ENCODE data around the gene KCNH1.

The KCNH1 gene

DNA sequence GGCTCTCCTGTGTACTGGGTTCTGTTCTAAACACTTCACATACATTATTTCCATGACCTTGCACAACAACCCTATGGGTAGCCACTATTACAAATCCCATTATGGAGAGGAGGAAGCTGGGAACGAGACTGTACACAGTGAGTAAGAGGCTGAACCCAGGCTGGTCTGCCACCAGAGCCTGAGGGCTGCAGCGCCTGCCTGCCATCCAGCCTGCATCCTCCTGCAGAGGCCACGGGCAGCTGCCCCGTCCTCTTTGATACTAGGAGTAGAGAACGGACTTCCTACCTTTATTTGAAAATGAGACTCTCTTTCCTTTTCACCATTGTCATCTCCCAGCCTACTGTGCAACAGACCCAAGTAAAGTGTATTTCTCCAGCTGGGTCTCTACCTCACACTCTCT lies 435.3 kb downstream of the KCNH1 start:
- H3K36me3 ChIP-seq (replicated peaks; ENCODE audit: low read depth, low read length): no peaks in the 10 kb centered on the region
- no peaks in the 10 kb centered on the region for H3K27me3 ChIP-seq (ENCODE audit: low read depth, low read length)
- H3K4me1 ChIP-seq (ENCODE audit: low read length): peaks cover 28% of the 10 kb centered on the region
- H3K79me2 ChIP-seq (ENCODE audit: low read length): no peaks in the 10 kb centered on the region
- H3K4me3 ChIP-seq (ENCODE audit: low read length): no peak overlapping the region
- no peak overlapping the region for H3K27ac ChIP-seq (ENCODE audit: low read length)
- H3K9me3 ChIP-seq (ENCODE audit: insufficient read depth, low read length): no peaks in the 10 kb centered on the region
- H3K9ac ChIP-seq (ENCODE audit: low read length): no peak overlapping the region
- no peaks in the 10 kb centered on the region for H4K20me1 ChIP-seq (ENCODE audit: insufficient read depth, low read length)
- H3K4me2 ChIP-seq (ENCODE audit: low read length): no peak overlapping the region
- H2AFZ ChIP-seq (ENCODE audit: low read depth, low read length): no peak overlapping the region
- TF ChIP-seq EZH2phosphoT487 (IDR thresholded peaks at IDR 0.05; ENCODE audit: low read depth): no peak
- TF ChIP-seq, protein P1, sequence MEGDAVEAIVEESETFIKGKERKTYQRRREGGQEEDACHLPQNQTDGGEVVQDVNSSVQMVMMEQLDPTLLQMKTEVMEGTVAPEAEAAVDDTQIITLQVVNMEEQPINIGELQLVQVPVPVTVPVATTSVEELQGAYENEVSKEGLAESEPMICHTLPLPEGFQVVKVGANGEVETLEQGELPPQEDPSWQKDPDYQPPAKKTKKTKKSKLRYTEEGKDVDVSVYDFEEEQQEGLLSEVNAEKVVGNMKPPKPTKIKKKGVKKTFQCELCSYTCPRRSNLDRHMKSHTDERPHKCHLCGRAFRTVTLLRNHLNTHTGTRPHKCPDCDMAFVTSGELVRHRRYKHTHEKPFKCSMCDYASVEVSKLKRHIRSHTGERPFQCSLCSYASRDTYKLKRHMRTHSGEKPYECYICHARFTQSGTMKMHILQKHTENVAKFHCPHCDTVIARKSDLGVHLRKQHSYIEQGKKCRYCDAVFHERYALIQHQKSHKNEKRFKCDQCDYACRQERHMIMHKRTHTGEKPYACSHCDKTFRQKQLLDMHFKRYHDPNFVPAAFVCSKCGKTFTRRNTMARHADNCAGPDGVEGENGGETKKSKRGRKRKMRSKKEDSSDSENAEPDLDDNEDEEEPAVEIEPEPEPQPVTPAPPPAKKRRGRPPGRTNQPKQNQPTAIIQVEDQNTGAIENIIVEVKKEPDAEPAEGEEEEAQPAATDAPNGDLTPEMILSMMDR (IDR thresholded peaks at IDR 0.05; ENCODE audit: low read depth, low read length): no peak

DNA sequence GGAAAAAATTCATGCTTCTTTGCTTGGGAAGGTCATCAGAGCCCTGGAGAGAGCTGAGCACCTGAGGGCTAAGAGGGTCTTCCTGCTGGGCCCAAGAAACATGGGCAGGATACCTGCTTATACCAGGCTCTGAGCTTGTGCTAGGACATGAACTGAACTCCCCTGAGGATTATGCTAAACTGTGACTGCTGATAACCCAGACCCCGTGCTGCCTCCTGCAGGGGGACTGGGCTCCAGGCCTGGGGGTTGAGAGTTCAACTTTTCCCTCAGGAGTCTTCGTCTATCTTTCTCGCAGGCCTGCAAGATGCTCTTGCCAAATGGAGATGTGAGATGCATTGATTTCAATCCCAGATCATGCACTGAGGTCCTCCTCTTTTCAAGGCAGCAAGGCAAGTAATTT lies 436.8 kb downstream of the KCNH1 start:
- H3K36me3 ChIP-seq (replicated peaks; ENCODE audit: low read depth, low read length): no peaks in the 10 kb centered on the region
- no peak overlapping the region; the same call in 1 of the 2 replicates for H3K9ac ChIP-seq (ENCODE audit: low read length)
- peak overlapping the region; percentile 55 for H3K27ac ChIP-seq (ENCODE audit: low read length)
- no peaks in the 10 kb centered on the region for H3K27me3 ChIP-seq (ENCODE audit: low read depth, low read length)
- no peak for TF ChIP-seq EZH2phosphoT487 (IDR thresholded peaks at IDR 0.05; ENCODE audit: low read depth)
- TF ChIP-seq, protein P1 (IDR thresholded peaks at IDR 0.05; ENCODE audit: low read depth, low read length): peak; percentile 28; the same call in 1 of the 2 replicates
- H3K79me2 ChIP-seq (ENCODE audit: low read length): no peaks in the 10 kb centered on the region
- no peaks in the 10 kb centered on the region for H4K20me1 ChIP-seq (ENCODE audit: insufficient read depth, low read length)
- peaks cover 38% of the 10 kb centered on the region for H3K4me1 ChIP-seq (ENCODE audit: low read length)
- peak overlapping the region; percentile 54 for H3K4me2 ChIP-seq (ENCODE audit: low read length)
- no peaks in the 10 kb centered on the region for H3K9me3 ChIP-seq (ENCODE audit: insufficient read depth, low read length)
- peak overlapping the region; percentile 18; the same call in 1 of the 2 replicates for H3K4me3 ChIP-seq (ENCODE audit: low read length)
- no peak overlapping the region for H2AFZ ChIP-seq (ENCODE audit: low read depth, low read length)

DNA sequence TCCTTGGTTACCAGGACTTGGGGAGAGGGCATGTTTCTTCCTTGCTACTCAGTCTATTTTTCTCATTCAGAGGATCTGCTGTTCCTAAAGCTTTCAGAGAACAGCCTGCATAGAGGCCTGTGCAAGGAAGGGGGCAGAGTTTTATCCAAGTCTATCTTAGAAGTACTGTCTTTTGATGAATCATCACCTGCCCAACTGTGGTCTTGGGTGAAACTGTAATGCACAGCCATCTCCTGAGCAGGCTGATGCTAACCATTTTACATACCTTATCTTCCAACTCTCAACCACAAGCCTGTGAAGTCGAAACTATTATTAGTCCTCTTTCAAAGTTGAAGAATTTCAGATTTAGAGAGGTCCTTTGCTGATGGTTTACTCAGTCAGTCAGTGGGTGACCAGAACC lies 437.2 kb downstream of the KCNH1 start:
- Histone ChIP-seq H3K36me3 (replicated peaks; ENCODE audit: low read depth, low read length) (no peaks in the 10 kb centered on the region), H3K27ac (ENCODE audit: low read length) (peak overlapping the region; percentile 55), H3K4me2 (ENCODE audit: low read length) (peak overlapping the region; percentile 54), H2AFZ (ENCODE audit: low read depth, low read length) (no peak overlapping the region), H3K4me1 (ENCODE audit: low read length) (peaks cover 38% of the 10 kb centered on the region), H3K79me2 (ENCODE audit: low read length) (no peaks in the 10 kb centered on the region), H3K9ac (ENCODE audit: low read length) (no peak overlapping the region; the same call in 1 of the 2 replicates), H3K9me3 (ENCODE audit: insufficient read depth, low read length) (no peaks in the 10 kb centered on the region), H3K4me3 (ENCODE audit: low read length) (peak overlapping the region; percentile 18; the same call in 1 of the 2 replicates), H4K20me1 (ENCODE audit: insufficient read depth, low read length) (no peaks in the 10 kb centered on the region), H3K27me3 (ENCODE audit: low read depth, low read length) (no peaks in the 10 kb centered on the region)
- TF ChIP-seq, protein P1 (IDR thresholded peaks at IDR 0.05; ENCODE audit: low read depth, low read length): 0 out of 2 replicates have a peak, but pooled peaks have one; percentile 13
- TF ChIP-seq EZH2phosphoT487 (IDR thresholded peaks at IDR 0.05; ENCODE audit: low read depth): no peak

DNA sequence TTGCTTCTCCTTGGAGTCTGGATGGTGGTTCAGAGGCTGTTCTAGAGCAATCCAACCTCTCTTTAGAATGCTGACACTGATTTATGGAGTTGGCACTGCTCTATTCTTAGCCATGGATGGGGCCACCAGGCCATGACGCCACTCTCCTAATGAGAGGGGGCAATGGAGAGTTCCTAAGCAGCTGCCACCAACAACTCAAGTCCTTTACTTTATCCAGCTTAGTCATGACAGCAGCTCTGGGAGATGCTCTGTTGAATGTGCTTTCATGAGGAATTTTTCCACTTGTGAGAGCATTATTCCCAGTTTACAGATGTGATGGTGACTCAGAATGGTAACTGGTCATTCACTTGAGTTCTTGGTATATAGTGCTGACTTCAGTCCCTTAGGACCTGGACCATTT lies 438.9 kb downstream of the KCNH1 start:
- H2AFZ ChIP-seq (ENCODE audit: low read depth, low read length): no peak overlapping the region
- no peaks in the 10 kb centered on the region for H3K9me3 ChIP-seq (ENCODE audit: insufficient read depth, low read length)
- H3K27me3 ChIP-seq (ENCODE audit: low read depth, low read length): no peaks in the 10 kb centered on the region
- peaks cover 38% of the 10 kb centered on the region for H3K4me1 ChIP-seq (ENCODE audit: low read length)
- H3K9ac ChIP-seq (ENCODE audit: low read length): no peak overlapping the region
- H3K4me2 ChIP-seq (ENCODE audit: low read length): no peak overlapping the region
- H3K4me3 ChIP-seq (ENCODE audit: low read length): no peak overlapping the region
- H3K79me2 ChIP-seq (ENCODE audit: low read length): no peaks in the 10 kb centered on the region
- TF ChIP-seq, protein P1 (IDR thresholded peaks at IDR 0.05; ENCODE audit: low read depth, low read length): no peak
- TF ChIP-seq EZH2phosphoT487 (IDR thresholded peaks at IDR 0.05; ENCODE audit: low read depth): no peak
- no peaks in the 10 kb centered on the region for H4K20me1 ChIP-seq (ENCODE audit: insufficient read depth, low read length)
- H3K36me3 ChIP-seq (replicated peaks; ENCODE audit: low read depth, low read length): no peaks in the 10 kb centered on the region
- no peak overlapping the region for H3K27ac ChIP-seq (ENCODE audit: low read length)

Measured in OCI-LY3 (cell line).